Measurements from ENCODE around the gene THEM4. TPM values are rescaled to one million over a fixed set of nuclear protein-coding genes. Genes with fewer than 3 reads are reported as not detected.

The THEM4 gene
- total and polyA plus RNA-seq, 2 experiments from 2014 or later = 20.2 to 24.8 TPM

DNA sequence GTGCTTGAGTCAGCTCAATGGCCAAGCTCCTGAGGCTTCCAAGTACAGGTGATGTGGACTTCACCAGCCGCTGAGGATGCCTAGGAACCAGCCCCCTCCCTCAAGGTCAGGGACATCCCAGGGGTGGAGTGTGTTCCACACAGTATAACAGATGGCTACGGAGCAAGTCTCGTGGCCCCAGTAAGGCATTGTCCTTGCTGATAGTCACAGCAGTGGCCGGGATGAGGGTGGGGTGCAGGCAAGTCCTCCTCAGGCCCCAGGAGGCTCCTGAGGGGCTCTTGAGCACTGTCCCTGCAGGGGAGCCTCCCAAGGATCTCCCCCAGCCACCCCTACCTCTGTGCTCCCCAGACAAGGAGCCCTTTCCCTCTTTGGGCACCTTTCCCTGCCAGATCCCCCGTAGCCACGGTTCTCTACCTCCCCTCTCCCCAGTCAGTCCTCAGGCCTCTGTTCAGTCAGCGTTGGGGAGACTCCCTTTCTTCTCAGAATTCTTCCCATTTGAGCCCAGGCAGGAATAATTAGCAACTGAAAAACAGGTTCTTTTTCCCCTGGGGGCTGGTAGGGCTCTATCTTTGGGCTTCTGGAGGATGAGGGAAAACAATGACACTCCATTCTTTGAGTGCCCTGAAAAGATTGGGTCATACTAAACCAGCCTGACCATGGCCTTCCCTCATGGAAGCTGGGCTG, 48.7 kb downstream of the THEM4 start:
- no peaks in the 10 kb centered on the region for H3K79me2 ChIP-seq
- H3K27ac ChIP-seq = no peak overlapping the region
- WGBS (ENCODE audit: low lambda C conversion rate, missing lambda C conversion rate) = 69% methylated on average over 7 of the region's 7 CpGs
- no peaks in the 10 kb centered on the region for H3K9me2 ChIP-seq (replicated peaks; ENCODE audit: insufficient read depth)
- no peaks in the 10 kb centered on the region for H3K4me1 ChIP-seq (ENCODE audit: insufficient read depth)
- no peak for DNase-seq (ENCODE audit: low spot score)
- H3K4me2 ChIP-seq = no peak overlapping the region
- H3K27me3 ChIP-seq = no peaks in the 10 kb centered on the region
- H3K9me3 ChIP-seq (ENCODE audit: low read depth) = no peaks in the 10 kb centered on the region
- H4K20me1 ChIP-seq (ENCODE audit: insufficient read depth, poor library complexity, severe bottlenecking) = no peaks in the 10 kb centered on the region
- TF ChIP-seq EZH2phosphoT487 (IDR thresholded peaks at IDR 0.05; ENCODE audit: low read depth, severe bottlenecking, unreplicated experiment) (no peak), EZH2 (IDR thresholded peaks at IDR 0.05; ENCODE audit: borderline replicate concordance) (no peak)
- TF ChIP-seq, protein P1, sequence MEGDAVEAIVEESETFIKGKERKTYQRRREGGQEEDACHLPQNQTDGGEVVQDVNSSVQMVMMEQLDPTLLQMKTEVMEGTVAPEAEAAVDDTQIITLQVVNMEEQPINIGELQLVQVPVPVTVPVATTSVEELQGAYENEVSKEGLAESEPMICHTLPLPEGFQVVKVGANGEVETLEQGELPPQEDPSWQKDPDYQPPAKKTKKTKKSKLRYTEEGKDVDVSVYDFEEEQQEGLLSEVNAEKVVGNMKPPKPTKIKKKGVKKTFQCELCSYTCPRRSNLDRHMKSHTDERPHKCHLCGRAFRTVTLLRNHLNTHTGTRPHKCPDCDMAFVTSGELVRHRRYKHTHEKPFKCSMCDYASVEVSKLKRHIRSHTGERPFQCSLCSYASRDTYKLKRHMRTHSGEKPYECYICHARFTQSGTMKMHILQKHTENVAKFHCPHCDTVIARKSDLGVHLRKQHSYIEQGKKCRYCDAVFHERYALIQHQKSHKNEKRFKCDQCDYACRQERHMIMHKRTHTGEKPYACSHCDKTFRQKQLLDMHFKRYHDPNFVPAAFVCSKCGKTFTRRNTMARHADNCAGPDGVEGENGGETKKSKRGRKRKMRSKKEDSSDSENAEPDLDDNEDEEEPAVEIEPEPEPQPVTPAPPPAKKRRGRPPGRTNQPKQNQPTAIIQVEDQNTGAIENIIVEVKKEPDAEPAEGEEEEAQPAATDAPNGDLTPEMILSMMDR (IDR thresholded peaks at IDR 0.05; ENCODE audit: poor library complexity) = no peak
- no peak overlapping the region for H2AFZ ChIP-seq
- no peak overlapping the region for H3K4me3 ChIP-seq
- H3K36me3 ChIP-seq (replicated peaks; ENCODE audit: insufficient read depth, low read depth) = no peaks in the 10 kb centered on the region

DNA sequence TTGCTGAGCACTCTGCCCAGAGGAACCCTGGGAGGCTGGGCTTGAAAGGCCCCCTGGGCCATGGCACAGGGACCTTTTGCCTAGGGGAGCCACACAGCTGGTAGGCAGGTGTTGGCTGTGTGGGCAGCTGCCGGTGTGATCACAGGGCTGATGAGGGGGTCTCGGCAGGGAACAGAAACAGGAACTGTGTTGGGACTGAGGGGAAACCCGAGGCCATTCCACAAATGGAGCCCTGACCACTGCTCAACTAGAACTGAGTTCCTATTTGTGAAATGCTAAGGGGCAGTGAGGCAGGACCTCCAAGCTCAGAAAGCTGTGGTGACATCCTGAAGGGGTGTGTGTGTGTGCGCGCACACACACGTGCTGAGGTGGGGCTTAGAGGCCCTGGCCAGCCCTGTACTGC, 49.4 kb downstream of the THEM4 start:
- H3K36me3 ChIP-seq (replicated peaks; ENCODE audit: insufficient read depth, low read depth) = no peaks in the 10 kb centered on the region
- no peak for TF ChIP-seq EZH2 (IDR thresholded peaks at IDR 0.05; ENCODE audit: borderline replicate concordance)
- TF ChIP-seq, protein P1 (IDR thresholded peaks at IDR 0.05; ENCODE audit: poor library complexity) = no peak
- no peak for TF ChIP-seq EZH2phosphoT487 (IDR thresholded peaks at IDR 0.05; ENCODE audit: low read depth, severe bottlenecking, unreplicated experiment)
- H4K20me1 ChIP-seq (ENCODE audit: insufficient read depth, poor library complexity, severe bottlenecking) = no peaks in the 10 kb centered on the region
- H3K4me1 ChIP-seq (ENCODE audit: insufficient read depth) = no peaks in the 10 kb centered on the region
- no peak overlapping the region for H3K4me3 ChIP-seq
- H3K9me2 ChIP-seq (replicated peaks; ENCODE audit: insufficient read depth) = no peaks in the 10 kb centered on the region
- H3K27me3 ChIP-seq = no peaks in the 10 kb centered on the region
- no peaks in the 10 kb centered on the region for H3K9me3 ChIP-seq (ENCODE audit: low read depth)
- 83% methylated on average over 6 of the region's 6 CpGs for WGBS (ENCODE audit: low lambda C conversion rate, missing lambda C conversion rate)
- no peak overlapping the region for H2AFZ ChIP-seq
- H3K4me2 ChIP-seq = no peak overlapping the region
- no peak overlapping the region for H3K27ac ChIP-seq
- no peak for DNase-seq (ENCODE audit: low spot score)
- H3K79me2 ChIP-seq = no peaks in the 10 kb centered on the region

DNA sequence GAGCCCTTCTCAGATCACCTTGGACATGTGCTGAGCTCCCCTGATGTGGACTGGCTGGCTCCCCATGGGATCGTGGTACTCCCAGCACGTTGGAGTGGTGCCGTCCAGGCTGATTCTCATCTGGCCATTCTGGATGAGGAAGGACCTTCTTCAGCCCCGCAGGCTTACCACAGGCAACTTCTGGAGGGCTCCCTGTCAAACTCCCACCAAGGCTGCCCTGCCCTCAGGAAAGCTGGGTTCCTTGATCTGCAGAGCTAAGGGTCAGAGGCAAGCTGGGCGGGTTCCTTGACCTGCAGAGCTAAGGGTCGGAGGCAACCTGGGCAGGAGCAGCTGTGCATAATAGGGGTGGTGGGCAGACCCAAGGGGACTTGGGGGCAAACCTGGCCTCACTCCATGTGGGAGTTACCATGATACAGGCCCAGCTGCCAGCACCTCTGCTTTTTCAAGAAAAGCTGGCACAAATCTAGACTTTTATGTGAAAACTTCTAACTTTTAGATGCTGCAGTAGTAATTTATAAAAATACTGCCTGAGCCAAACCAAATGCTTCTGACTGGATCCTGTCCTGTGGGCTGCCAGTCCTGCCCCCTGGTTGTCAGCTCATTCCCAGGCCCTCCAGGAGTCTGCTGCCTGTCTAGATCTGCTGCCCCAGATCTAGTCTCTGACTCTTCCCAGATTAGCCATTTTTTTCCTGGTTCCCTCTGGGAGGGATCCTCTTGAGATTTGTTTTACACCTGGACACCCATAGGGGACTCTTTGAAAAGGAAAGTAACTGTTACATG, 50.2 kb downstream of the THEM4 start:
- Histone ChIP-seq H3K36me3 (replicated peaks; ENCODE audit: insufficient read depth, low read depth) (no peaks in the 10 kb centered on the region), H2AFZ (no peak overlapping the region)

More for the DNA sequence above, 50.2 kb downstream of the THEM4 start:
- no peak overlapping the region for H3K4me3 ChIP-seq
- 89% methylated on average over 6 of the region's 6 CpGs for WGBS (ENCODE audit: low lambda C conversion rate, missing lambda C conversion rate)
- no peaks in the 10 kb centered on the region for H3K27me3 ChIP-seq
- no peak overlapping the region for H3K4me2 ChIP-seq
- no peak for TF ChIP-seq EZH2phosphoT487 (IDR thresholded peaks at IDR 0.05; ENCODE audit: low read depth, severe bottlenecking, unreplicated experiment)
- TF ChIP-seq, protein P1 (IDR thresholded peaks at IDR 0.05; ENCODE audit: poor library complexity) = no peak
- TF ChIP-seq EZH2 (IDR thresholded peaks at IDR 0.05; ENCODE audit: borderline replicate concordance) = no peak
- no peaks in the 10 kb centered on the region for H3K79me2 ChIP-seq
- no peak overlapping the region for H3K27ac ChIP-seq
- H3K9me3 ChIP-seq (ENCODE audit: low read depth) = no peaks in the 10 kb centered on the region
- no peak for DNase-seq (ENCODE audit: low spot score)
- no peaks in the 10 kb centered on the region for H3K9me2 ChIP-seq (replicated peaks; ENCODE audit: insufficient read depth)
- H3K4me1 ChIP-seq (ENCODE audit: insufficient read depth) = no peaks in the 10 kb centered on the region
- H4K20me1 ChIP-seq (ENCODE audit: insufficient read depth, poor library complexity, severe bottlenecking) = no peaks in the 10 kb centered on the region

All from hepatocyte (in vitro differentiated cells).